GM12892 (cell line): ENCODE data around the gene TCF12.

Experiments used
- POLR2A ChIP-seq: IDR thresholded peaks from 2 replicates; pipeline ENCODE4 v1.6.1; 2011; ENCODE audit warnings: low read depth, low read length, control low read depth
- POLR2AphosphoS5 ChIP-seq: IDR thresholded peaks from 2 replicates; pipeline ENCODE4 v1.6.1; 2011; ENCODE audit warnings: low read depth, low read length, control low read depth
- TAF1 ChIP-seq: IDR thresholded peaks from 2 replicates; pipeline ENCODE4 v1.6.1; 2011; ENCODE audit warnings: low read depth, mild to moderate bottlenecking, control low read depth, low read length, borderline replicate concordance

- TF ChIP-seq POLR2AphosphoS5 (no peak), TAF1 (no peak), POLR2A (no peak)
Observed at GRCh38 chr15:56960116-56960515, 41.7 kb downstream of the TCF12 start.
